GM12878 (cell line): ENCODE results near the gene GALNTL6. TPM values are rescaled to one million over a fixed set of nuclear protein-coding genes. Genes with fewer than 3 reads are reported as not detected.

Experiments
- ATAC-seq: fragments of 200-7000 bp; cut with Tn5 transposase; 3 replicates; pipeline ENCODE4 v1.9.1; 2020; ENCODE audit warnings: mild to moderate bottlenecking, moderate library complexity
- BruUV-seq: library from RNA; stranded (reverse); fragments of 400-500 nt; replicated peaks from 2 replicates; lab custom pipeline; 2021; lab: Mats Ljungman, UMichigan
- CTCF ChIA-PET: fragments of 300-600 bp; sonication (Branson Sonifier 250); formaldehyde crosslinking; extraction: SDS; loops from one replicate; lab custom pipeline; 2021; ENCODE audit warnings: inconsistent platforms; lab: Yijun Ruan, JAX
- POLR2A ChIA-PET: fragments of 350-600 bp; formaldehyde crosslinking; extraction: SDS; loops from one replicate; lab custom pipeline; 2021; ENCODE audit warnings: inconsistent platforms; lab: Charles Lee
- RAD21 ChIA-PET: fragments of 300-600 bp; sonication (Branson Sonifier 250); formaldehyde crosslinking; loops from one replicate; lab custom pipeline; 2023; ENCODE audit warnings: antibody characterized with exemption; ENCODE audit not compliant: unreplicated experiment; lab: Charles Lee
- SMC1A ChIA-PET: fragments of 300-600 bp; sonication (Branson Sonifier 250); formaldehyde crosslinking; loops from one replicate; lab custom pipeline; 2023; ENCODE audit not compliant: unreplicated experiment, uncharacterized antibody; lab: Charles Lee
- DNase-seq: peaks from one replicate; pipeline ENCODE4 v3.0.0-alpha.2; 2011; ENCODE audit warnings: low read depth, low spot score
- FAIRE-seq: peaks from 3 replicates; lab custom pipeline; 2011; peaks lifted over from hg19 to GRCh38; lab: Jason Lieb, UNC
- H2AFZ ChIP-seq: 2 replicates; pipeline ENCODE4 v1.6.0; 2011; ENCODE audit warnings: low read depth, low read length, control low read depth; ENCODE audit not compliant: control insufficient read depth
- H3K27ac ChIP-seq: 2 replicates; pipeline ENCODE4 v1.5.1; 2011; ENCODE audit warnings: control low read depth; ENCODE audit not compliant: control insufficient read depth, insufficient read depth
- H3K27me3 ChIP-seq, 2 experiments: replicated peaks in 1 of 2; 2 replicates each; pipeline versions ENCODE4 v1.6.0 to v1.6.1; 2011; ENCODE audit warnings: low read length in 1 of 2; ENCODE audit not compliant: control insufficient read depth in 2 of 2, insufficient read depth in 2 of 2
- H3K36me3 ChIP-seq, 2 experiments: 2 replicates each; pipeline ENCODE4 v1.5.1; 2011; ENCODE audit warnings: low read length in 1 of 2; ENCODE audit not compliant: control insufficient read depth in 2 of 2, insufficient read depth in 2 of 2
- H3K4me1 ChIP-seq: 2 replicates; pipeline ENCODE4 v1.6.1; 2011; ENCODE audit warnings: mild to moderate bottlenecking, low read length, moderate library complexity, mixed read lengths; ENCODE audit not compliant: control insufficient read depth, insufficient read depth
- H3K4me2 ChIP-seq: 2 replicates; pipeline ENCODE4 v1.6.0; 2011; ENCODE audit warnings: control low read depth; ENCODE audit not compliant: control insufficient read depth, insufficient read depth
- H3K4me3 ChIP-seq: fragments of 200-600 bp; sonication (generic); 2 replicates; pipeline ENCODE4 v1.5.1; 2016
- H3K79me2 ChIP-seq: 2 replicates; pipeline ENCODE4 v1.6.0; 2011; ENCODE audit warnings: low read length; ENCODE audit not compliant: control insufficient read depth, insufficient read depth
- H3K9ac ChIP-seq: 2 replicates; pipeline ENCODE4 v1.8.0; 2011; ENCODE audit warnings: low read length, control low read depth, mixed read lengths; ENCODE audit not compliant: control insufficient read depth, insufficient read depth
- H3K9me3 ChIP-seq: replicated peaks from 3 replicates; pipeline ENCODE4 v1.5.1; 2011; ENCODE audit warnings: mild to moderate bottlenecking, low read length; ENCODE audit not compliant: control insufficient read depth, insufficient read depth
- H4K20me1 ChIP-seq: 2 replicates; pipeline ENCODE4 v1.6.0; 2011; ENCODE audit not compliant: control insufficient read depth, insufficient read depth
- ASH2L ChIP-seq: fragments of 300-600, 200-600 bp; sonication (generic); IDR thresholded peaks from 2 replicates; pipeline ENCODE4 v1.6.1; 2017; ENCODE audit warnings: low read depth, mild to moderate bottlenecking, borderline replicate concordance
- E2F4 ChIP-seq: IDR thresholded peaks from 2 replicates; pipeline ENCODE4 v1.6.1; 2012; ENCODE audit warnings: low read depth, low read length, improper control_type of control experiment
- FOXM1 ChIP-seq: IDR thresholded peaks from 2 replicates; pipeline ENCODE4 v1.6.1; 2012; ENCODE audit warnings: low read depth, mild to moderate bottlenecking, inconsistent platforms, low read length, moderate library complexity
- IKZF2 ChIP-seq, 2 experiments: fragments of 450-650 bp; IDR thresholded peaks; 2 replicates each; pipeline ENCODE4 v1.6.1; 2017; ENCODE audit warnings: mild to moderate bottlenecking in 2 of 2, moderate library complexity in 2 of 2
- MTA2 ChIP-seq: fragments of 450-650 bp; IDR thresholded peaks from 2 replicates; pipeline ENCODE4 v1.6.1; 2016; ENCODE audit warnings: low read depth, mild to moderate bottlenecking, moderate library complexity
- MTA3 ChIP-seq: IDR thresholded peaks from 2 replicates; pipeline ENCODE4 v1.6.1; 2012; ENCODE audit warnings: low read length, inconsistent platforms, borderline replicate concordance
- NBN ChIP-seq: fragments of 450-650 bp; IDR thresholded peaks from 2 replicates; pipeline ENCODE4 v1.6.1; 2016
- SMC3 ChIP-seq: IDR thresholded peaks from 2 replicates; pipeline ENCODE4 v1.6.1; 2011; ENCODE audit warnings: low read length, improper control_type of control experiment, borderline replicate concordance
- ZNF384 ChIP-seq: IDR thresholded peaks from 2 replicates; pipeline ENCODE4 v1.6.1; 2012; ENCODE audit warnings: low read depth, mild to moderate bottlenecking, low read length, improper control_type of control experiment, borderline replicate concordance
- WGBS: methylation state at CpG from one replicate; pipeline ENCODE4 v1.1.6; 2016; ENCODE audit warnings: low lambda C conversion rate; ENCODE audit not compliant: insufficient replicate concordance, insufficient coverage; ENCODE audit errors: missing lambda C conversion rate; 5-methylcytosine and 5-hydroxymethylcytosine counted together
- in situ Hi-C: fragments of 300-500 bp; cut with MboI; formaldehyde crosslinking; loops from 9 replicates; pipeline ENCODE4 v1.14.3; 2018; ENCODE audit warnings: mixed read lengths
- intact Hi-C: fragments of 100-400 bp; cut with micrococcal nuclease; formaldehyde crosslinking; loops from one replicate; pipeline ENCODE4 v1.14.2; 2022; ENCODE audit not compliant: unreplicated experiment
- polyA plus RNA-seq, 11 experiments: library from polyadenylated mRNA; depleted of rRNA in 4 of 11; unstranded in 6 of 11; stranded (reverse) in 5 of 11; fragments of >200 nt; fragmentation: Nextera tagmentation in 4 of 11; fragmentation: Illumina TruSeq in 1 of 11; extraction: Ambion mirVana in 4 of 11; extraction: Trizol in 1 of 11; gene quantifications; 1 replicate in 1 of 11; 2 replicates in 10 of 11; pipeline versions ENCODE4 v1.2.1 to v1.2.3, GENCODE V29; 2011 to 2016; ENCODE audit warnings: inconsistent platforms in 2 of 11, missing spikeins in 2 of 11, low read depth in 1 of 11
- total RNA-seq, 4 experiments: library from RNA; depleted of rRNA in 3 of 4; stranded (reverse); fragments of >200 nt in 3 of 4; fragmentation: Illumina TruSeq in 1 of 4; extraction: Trizol in 1 of 4; gene quantifications; 2 replicates each; pipeline versions ENCODE4 v1.2.1 to v1.2.3, GENCODE V29; 2013 to 2021
- TF ChIP-seq, protein P1 (sequence below): IDR thresholded peaks from 2 replicates; pipeline ENCODE4 v1.6.1; 2012; ENCODE audit warnings: improper control_type of control experiment, low read depth, low read length; ENCODE audit not compliant: insufficient replicate concordance
- TF ChIP-seq, protein P2 (sequence below): fragments of 450-650 bp; IDR thresholded peaks from 2 replicates; pipeline ENCODE4 v1.6.1; 2017; ENCODE audit warnings: mild to moderate bottlenecking

The GALNTL6 gene
- total and polyA plus RNA-seq, 10 of the 15 experiments (the other 5 are each of a cell fraction or from before 2014, with no cell fraction given) = 0.01 to 0.29 TPM; not detected in 8

DNA sequence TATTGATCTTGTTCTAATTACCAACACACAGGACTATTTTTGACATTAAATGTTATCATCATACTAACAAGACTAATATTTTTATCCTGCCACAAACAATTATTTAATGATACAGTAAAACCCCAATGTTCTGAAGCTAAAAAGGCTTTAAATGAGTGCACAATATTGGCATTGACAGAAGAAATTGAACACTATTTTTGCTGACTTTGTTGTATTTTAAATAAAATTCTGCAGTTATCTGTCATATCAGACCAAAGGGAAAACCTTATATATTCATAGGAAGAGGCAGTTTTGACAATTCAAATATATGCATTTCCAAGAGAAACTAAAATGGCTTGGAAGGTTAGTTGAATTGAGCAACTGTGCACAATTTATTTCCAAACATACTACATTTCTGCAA lies 957.6 kb downstream of the GALNTL6 start:
- no peak for DNase-seq
- FAIRE-seq = no peak
- POLR2A ChIA-PET = no interaction called here
- in situ Hi-C loops = no loop called here
- TF ChIP-seq MTA2 = no peak
- Histone ChIP-seq H3K9ac (no peak overlapping the region), H3K36me3 (no peaks in the 10 kb centered on the region), H3K9me3 (no peaks in the 10 kb centered on the region), H3K27me3 (no peaks in the 10 kb centered on the region), H3K4me2 (no peak overlapping the region), H3K4me1 (no peaks in the 10 kb centered on the region), H2AFZ (no peak overlapping the region), H3K27ac (no peak overlapping the region), H3K4me3 (no peak overlapping the region), H3K79me2 (no peaks in the 10 kb centered on the region), H4K20me1 (no peaks in the 10 kb centered on the region)
- intact Hi-C loops = no loop called here
- ATAC-seq = no peak
- RAD21 ChIA-PET = no interaction called here
- SMC1A ChIA-PET = interaction anchor here (1.1 kb wide), 1 partner anchor 31 kb away, joined by 3 read pairs; no protein-coding TSS in a partner anchor
- BruUV-seq = no TSS peak
- CTCF ChIA-PET = no interaction called here

DNA sequence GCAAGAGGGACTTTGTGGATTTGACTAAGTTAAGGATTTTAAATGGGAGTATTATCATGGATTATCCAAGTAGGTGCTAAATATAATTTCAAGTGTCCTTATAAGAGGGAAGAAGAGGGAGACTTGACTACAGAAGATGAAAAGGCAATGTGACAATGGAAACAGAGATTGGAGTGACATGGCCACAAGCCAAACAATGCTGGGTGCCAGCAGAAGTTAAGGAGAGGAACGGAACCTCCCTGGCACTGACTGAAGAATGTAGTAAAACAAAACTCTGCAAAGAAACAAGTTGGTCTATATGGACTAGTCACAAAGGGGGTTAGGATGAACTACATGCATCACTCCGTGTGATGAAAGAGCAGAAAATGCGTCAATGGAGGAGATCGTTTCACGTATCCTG lies 959.6 kb downstream of the GALNTL6 start:
- WGBS = 62% methylated on average over 5 of the region's 5 CpGs
- no peak for DNase-seq
- Histone ChIP-seq H3K79me2 (no peaks in the 10 kb centered on the region), H4K20me1 (no peaks in the 10 kb centered on the region), H2AFZ (no peak overlapping the region), H3K4me2 (no peak overlapping the region), H3K9ac (no peak overlapping the region), H3K9me3 (no peaks in the 10 kb centered on the region), H3K4me3 (no peak overlapping the region), H3K27me3 (no peaks in the 10 kb centered on the region), H3K27ac (no peak overlapping the region), H3K4me1 (no peaks in the 10 kb centered on the region), H3K36me3 (no peaks in the 10 kb centered on the region)
- intact Hi-C loops = no loop called here
- in situ Hi-C loops = no loop called here
- FAIRE-seq = no peak
- ChIA-PET POLR2A (no interaction called here), SMC1A (no interaction called here), RAD21 (no interaction called here), CTCF (no interaction called here)
- no TSS peak for BruUV-seq
- ATAC-seq = no peak
- TF ChIP-seq FOXM1 (no peak), E2F4 (no peak), NBN (no peak), SMC3 (no peak), ASH2L (no peak), ZNF384 (no peak), IKZF2 (IDR thresholded peaks at IDR 0.05) (no peak), MTA3 (no peak)
- TF ChIP-seq, protein P1, sequence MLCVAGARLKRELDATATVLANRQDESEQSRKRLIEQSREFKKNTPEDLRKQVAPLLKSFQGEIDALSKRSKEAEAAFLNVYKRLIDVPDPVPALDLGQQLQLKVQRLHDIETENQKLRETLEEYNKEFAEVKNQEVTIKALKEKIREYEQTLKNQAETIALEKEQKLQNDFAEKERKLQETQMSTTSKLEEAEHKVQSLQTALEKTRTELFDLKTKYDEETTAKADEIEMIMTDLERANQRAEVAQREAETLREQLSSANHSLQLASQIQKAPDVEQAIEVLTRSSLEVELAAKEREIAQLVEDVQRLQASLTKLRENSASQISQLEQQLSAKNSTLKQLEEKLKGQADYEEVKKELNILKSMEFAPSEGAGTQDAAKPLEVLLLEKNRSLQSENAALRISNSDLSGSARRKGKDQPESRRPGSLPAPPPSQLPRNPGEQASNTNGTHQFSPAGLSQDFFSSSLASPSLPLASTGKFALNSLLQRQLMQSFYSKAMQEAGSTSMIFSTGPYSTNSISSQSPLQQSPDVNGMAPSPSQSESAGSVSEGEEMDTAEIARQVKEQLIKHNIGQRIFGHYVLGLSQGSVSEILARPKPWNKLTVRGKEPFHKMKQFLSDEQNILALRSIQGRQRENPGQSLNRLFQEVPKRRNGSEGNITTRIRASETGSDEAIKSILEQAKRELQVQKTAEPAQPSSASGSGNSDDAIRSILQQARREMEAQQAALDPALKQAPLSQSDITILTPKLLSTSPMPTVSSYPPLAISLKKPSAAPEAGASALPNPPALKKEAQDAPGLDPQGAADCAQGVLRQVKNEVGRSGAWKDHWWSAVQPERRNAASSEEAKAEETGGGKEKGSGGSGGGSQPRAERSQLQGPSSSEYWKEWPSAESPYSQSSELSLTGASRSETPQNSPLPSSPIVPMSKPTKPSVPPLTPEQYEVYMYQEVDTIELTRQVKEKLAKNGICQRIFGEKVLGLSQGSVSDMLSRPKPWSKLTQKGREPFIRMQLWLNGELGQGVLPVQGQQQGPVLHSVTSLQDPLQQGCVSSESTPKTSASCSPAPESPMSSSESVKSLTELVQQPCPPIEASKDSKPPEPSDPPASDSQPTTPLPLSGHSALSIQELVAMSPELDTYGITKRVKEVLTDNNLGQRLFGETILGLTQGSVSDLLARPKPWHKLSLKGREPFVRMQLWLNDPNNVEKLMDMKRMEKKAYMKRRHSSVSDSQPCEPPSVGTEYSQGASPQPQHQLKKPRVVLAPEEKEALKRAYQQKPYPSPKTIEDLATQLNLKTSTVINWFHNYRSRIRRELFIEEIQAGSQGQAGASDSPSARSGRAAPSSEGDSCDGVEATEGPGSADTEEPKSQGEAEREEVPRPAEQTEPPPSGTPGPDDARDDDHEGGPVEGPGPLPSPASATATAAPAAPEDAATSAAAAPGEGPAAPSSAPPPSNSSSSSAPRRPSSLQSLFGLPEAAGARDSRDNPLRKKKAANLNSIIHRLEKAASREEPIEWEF = no peak
- TF ChIP-seq, protein P2, sequence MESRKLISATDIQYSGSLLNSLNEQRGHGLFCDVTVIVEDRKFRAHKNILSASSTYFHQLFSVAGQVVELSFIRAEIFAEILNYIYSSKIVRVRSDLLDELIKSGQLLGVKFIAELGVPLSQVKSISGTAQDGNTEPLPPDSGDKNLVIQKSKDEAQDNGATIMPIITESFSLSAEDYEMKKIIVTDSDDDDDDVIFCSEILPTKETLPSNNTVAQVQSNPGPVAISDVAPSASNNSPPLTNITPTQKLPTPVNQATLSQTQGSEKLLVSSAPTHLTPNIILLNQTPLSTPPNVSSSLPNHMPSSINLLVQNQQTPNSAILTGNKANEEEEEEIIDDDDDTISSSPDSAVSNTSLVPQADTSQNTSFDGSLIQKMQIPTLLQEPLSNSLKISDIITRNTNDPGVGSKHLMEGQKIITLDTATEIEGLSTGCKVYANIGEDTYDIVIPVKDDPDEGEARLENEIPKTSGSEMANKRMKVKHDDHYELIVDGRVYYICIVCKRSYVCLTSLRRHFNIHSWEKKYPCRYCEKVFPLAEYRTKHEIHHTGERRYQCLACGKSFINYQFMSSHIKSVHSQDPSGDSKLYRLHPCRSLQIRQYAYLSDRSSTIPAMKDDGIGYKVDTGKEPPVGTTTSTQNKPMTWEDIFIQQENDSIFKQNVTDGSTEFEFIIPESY = no peak
